ENCODE results near the gene PRKAA1.
"Not testable (repeated sequence)": the region's sequence is repeated elsewhere in the genome, so short reads cannot be mapped to it uniquely, and the experiment has no call there.

Gene PRKAA1

GRCh38 chr5:40825461-40826043 lies 27.4 kb upstream of the PRKAA1 start:
- DNase-seq, result not testable (repeated sequence)

GRCh38 chr5:40823459-40823858 lies 25.3 kb upstream of the PRKAA1 start:
- no peak for DNase-seq

GRCh38 chr5:40813698-40814281 lies 15.6 kb upstream of the PRKAA1 start:
- DNase-seq, result no peak

GRCh38 chr5:40812125-40812524 lies 14.0 kb upstream of the PRKAA1 start:
- DNase-seq, result no peak

- no peak for DNase-seq
Observed at GRCh38 chr5:40801771-40802562, 3.8 kb upstream of the PRKAA1 start.

- no peak for DNase-seq
Observed at GRCh38 chr5:40799258-40799657, 1.1 kb upstream of the PRKAA1 start.

GRCh38 chr5:40798801-40799210 lies 632 bp upstream of the PRKAA1 start:
- no peak for DNase-seq

- DNase-seq, result peak; percentile 83
Observed at GRCh38 chr5:40797273-40798011, 732 bp downstream of the PRKAA1 start.

GRCh38 chr5:40796487-40796889 lies 1.7 kb downstream of the PRKAA1 start:
- no peak for DNase-seq

- DNase-seq, result not testable (repeated sequence)
Observed at GRCh38 chr5:40794877-40795276, 3.3 kb downstream of the PRKAA1 start.

GRCh38 chr5:40794340-40794739 lies 3.8 kb downstream of the PRKAA1 start:
- not testable (repeated sequence) for DNase-seq

GRCh38 chr5:40792691-40793090 lies 5.5 kb downstream of the PRKAA1 start:
- DNase-seq, result not testable (repeated sequence)

- no peak for DNase-seq
Observed at GRCh38 chr5:40791715-40792139, 6.4 kb downstream of the PRKAA1 start.

GRCh38 chr5:40790947-40791593 lies 7.1 kb downstream of the PRKAA1 start:
- DNase-seq, result no peak

GRCh38 chr5:40788941-40789340 lies 9.2 kb downstream of the PRKAA1 start:
- not testable (repeated sequence) for DNase-seq

GRCh38 chr5:40787986-40788385 lies 10.2 kb downstream of the PRKAA1 start:
- DNase-seq, result no peak

GRCh38 chr5:40786664-40787063 lies 11.5 kb downstream of the PRKAA1 start:
- not testable (repeated sequence) for DNase-seq

GRCh38 chr5:40784916-40785315 lies 13.3 kb downstream of the PRKAA1 start:
- no peak for DNase-seq

- no peak for DNase-seq
Observed at GRCh38 chr5:40784027-40784653, 14.0 kb downstream of the PRKAA1 start.

GRCh38 chr5:40781843-40782409 lies 16.2 kb downstream of the PRKAA1 start:
- no peak for DNase-seq

GRCh38 chr5:40780858-40781257 lies 17.3 kb downstream of the PRKAA1 start:
- no peak for DNase-seq

- DNase-seq, result no peak
Observed at GRCh38 chr5:40780199-40780598, 18.0 kb downstream of the PRKAA1 start.
